Measurements from ENCODE around the gene NOTCH2NLA. TPM values are rescaled to one million over a fixed set of nuclear protein-coding genes. Genes with fewer than 3 reads are reported as not detected.
"Not testable (repeated sequence)": the region's sequence is repeated elsewhere in the genome, so short reads cannot be mapped to it uniquely, and the experiment has no call there.

Gene NOTCH2NLA
- total RNA-seq, 1 experiment from 2014 or later: 24.3 TPM

DNA sequence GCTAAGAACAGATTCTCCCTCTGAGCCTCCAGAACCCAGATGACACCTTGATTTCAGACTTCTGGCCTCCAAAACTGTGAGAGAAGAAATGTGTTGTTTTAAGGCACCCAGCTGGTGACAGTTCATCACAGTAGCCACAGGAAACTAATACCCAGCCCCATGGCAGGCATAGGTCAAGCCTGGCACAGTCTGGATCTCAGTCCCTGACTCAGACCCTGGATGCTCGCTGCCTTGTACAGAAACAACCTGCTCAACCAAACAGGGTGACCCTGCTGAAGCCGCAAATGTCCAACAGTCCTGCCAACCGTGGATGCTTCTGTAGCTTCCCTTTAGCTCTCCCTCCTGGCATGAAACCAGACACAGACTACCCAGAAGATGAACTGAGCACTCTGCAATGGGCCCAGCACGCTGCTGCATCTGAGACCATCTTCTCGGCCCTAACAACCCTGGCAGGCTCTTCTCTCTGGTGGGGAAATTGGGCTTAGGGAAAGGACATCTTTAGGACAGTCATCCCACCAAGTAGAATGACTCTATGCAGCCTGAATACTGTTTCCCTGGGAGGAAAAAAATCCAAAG, 7.3 kb upstream of the NOTCH2NLA start:
- DNase-seq, H3K36me3 ChIP-seq, H3K9me3 ChIP-seq, H3K27me3 ChIP-seq, H3K4me3 ChIP-seq: not testable (repeated sequence)

DNA sequence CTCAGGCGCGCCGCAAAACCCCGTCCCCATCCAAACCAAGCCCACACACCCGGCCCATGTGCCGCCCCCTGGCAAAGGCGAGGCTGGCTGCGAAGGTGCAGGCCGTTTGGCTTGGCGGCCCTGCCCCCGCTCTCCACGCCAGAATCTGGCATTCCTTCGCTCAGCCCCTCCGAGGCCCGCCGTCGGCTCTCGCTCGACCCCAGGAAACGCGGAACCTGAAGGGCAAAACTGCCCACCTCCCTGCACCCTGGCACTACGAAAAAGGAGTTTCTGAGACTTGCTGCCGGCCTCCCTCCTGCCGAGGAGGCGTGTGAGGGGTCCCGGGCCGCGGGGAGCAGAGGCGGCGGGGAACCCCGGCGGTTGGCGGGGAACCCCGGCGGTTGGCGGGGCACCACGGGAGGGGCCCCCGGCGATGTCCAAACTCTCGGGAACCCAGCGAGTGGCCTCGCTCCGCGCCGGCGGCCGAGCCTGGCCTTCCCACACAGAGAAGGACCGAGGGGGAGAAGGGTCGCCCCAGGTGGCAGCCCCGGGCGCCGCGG, 608 bp downstream of the NOTCH2NLA start:
- not testable (repeated sequence) for H3K9me3 ChIP-seq, H3K27me3 ChIP-seq, H3K36me3 ChIP-seq
- H3K4me3 ChIP-seq: peak overlapping the region; percentile 68
- peak; percentile 20 for DNase-seq

DNA sequence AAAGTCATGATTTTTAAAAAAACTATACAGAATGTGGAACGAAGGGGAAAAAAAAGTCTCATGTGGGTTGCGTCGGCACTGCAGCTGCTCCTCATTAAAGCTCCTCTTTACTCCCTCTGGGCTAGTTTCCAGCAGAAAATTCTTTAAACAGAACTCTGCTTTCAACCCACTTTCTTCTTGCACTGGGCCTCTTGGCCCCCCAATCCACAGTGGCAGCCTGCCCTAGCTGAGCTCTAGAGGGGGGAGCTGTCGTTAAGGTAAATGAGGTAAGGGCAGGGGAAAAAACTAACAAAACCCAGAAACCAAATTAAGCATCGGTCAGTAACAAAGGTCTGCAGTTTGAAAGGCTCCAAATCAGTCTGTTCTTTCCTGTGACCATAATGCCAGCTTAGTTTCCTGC, 54.3 kb downstream of the NOTCH2NLA start:
- not testable (repeated sequence) for H3K27me3 ChIP-seq, H3K4me3 ChIP-seq, H3K9me3 ChIP-seq, H3K36me3 ChIP-seq
- DNase-seq: peak; percentile 1

DNA sequence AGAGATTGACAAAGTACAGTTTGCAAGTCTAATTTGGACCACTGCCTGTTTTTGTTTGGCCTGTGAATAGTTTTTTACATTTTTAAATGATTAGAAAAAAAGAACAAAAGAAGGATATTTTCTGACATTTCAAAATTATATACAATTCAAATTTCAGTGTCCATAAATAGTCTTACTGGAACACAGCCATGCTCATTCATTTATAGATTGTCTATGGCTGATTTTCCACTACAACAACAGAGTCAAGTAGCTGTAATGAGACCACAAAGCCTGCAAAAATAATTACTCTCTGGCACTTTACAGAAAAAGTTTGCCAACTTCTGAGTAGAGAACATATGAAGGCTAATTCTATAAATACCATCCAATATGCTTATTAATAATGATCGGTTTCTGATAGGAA, 61.1 kb downstream of the NOTCH2NLA start:
- not testable (repeated sequence) for H3K9me3 ChIP-seq, DNase-seq, H3K4me3 ChIP-seq, H3K27me3 ChIP-seq, H3K36me3 ChIP-seq

DNA sequence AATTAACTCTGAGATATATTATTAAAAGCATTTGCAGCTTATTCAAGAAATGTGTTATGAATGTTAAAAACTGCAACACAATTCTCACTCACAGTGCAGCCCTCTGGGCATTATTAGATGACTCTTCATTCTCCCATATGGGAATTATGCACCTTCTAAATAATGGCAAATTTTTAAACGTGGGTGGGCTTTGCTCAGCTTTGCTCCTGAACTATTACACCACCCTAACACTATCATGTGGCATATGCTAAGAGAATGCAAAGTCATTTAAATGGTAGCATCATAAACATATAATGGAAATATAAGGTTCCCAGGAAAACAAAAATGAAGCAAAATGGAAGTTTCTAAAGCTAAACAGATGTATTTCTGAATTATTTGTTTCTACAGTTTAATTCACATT, 61.5 kb downstream of the NOTCH2NLA start:
- DNase-seq, H3K4me3 ChIP-seq, H3K36me3 ChIP-seq, H3K9me3 ChIP-seq, H3K27me3 ChIP-seq: not testable (repeated sequence)

DNA sequence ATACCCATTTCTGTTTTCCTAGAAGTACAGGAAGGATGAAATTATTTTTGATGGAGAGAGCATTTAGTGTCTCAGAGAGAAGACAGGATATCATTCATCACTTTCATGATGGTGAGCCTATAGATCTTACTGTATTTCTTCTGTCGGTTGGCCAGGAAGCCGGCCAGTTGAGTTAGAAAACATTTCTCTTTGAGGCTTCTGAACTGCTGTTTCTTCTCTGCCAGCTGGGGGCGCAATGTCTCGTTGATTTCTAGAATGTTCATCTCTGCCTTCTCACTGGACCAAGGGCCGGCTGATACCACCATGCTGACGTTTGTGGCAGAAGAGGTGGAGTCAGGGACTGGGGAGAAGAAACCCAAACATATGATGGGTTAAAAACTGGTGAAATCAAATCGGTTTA, 84.4 kb downstream of the NOTCH2NLA start, which contains the start of gene NBPF10:
Gene NBPF10, minus strand, starts transcription at position 340 of the 400 bp plus-strand sequence. Its CDS starts 35 bp downstream, at position 305.
- not testable (repeated sequence) for H3K9me3 ChIP-seq, DNase-seq, H3K36me3 ChIP-seq, H3K27me3 ChIP-seq, H3K4me3 ChIP-seq

Other genes with a start within 250 kb of the NOTCH2NLA start
- 20.4 and 20.6 TPM in 2 replicates for gene TXNIP, start 232.4 kb downstream of the NOTCH2NLA start, total RNA-seq (2014; rRNA removed; shearing (Covaris generic); ENCODE audit: low replicate concordance)
- gene HJV, start 207.3 kb downstream of the NOTCH2NLA start, total RNA-seq (2014; rRNA removed; shearing (Covaris generic); ENCODE audit: low replicate concordance): not detected in 2 replicates
- 0.49 and 0.69 TPM in 2 replicates for gene NBPF10, start 84.2 kb downstream of the NOTCH2NLA start, total RNA-seq (2014; rRNA removed; shearing (Covaris generic); ENCODE audit: low replicate concordance)

All from MG63 (cell line).